HepG2 (cell line): ENCODE measurements around the gene GADD45A. TPM values are rescaled to one million over a fixed set of nuclear protein-coding genes. Genes with fewer than 3 reads are reported as not detected.

Source experiments
- HBP1 ChIP-seq: IDR thresholded peaks from 2 replicates; pipeline ENCODE4 v1.6.1; 2016; ENCODE audit warnings: low read depth, control low read depth
- HDAC2 ChIP-seq: sonication (generic); formaldehyde crosslinking; IDR thresholded peaks from 2 replicates; pipeline ENCODE4 v1.4.0; 2020; ENCODE audit warnings: missing genetic modification reagents
- IRF2 ChIP-seq: IDR thresholded peaks from 2 replicates; pipeline ENCODE4 v1.6.1; 2018; ENCODE audit warnings: missing genetic modification reagents, missing compliant biosample characterization
- PAX8 ChIP-seq: sonication (generic); formaldehyde crosslinking; IDR thresholded peaks from 2 replicates; pipeline ENCODE4 v1.8.0; 2022; ENCODE audit warnings: mild to moderate bottlenecking, missing genetic modification reagents, borderline replicate concordance
- RERE ChIP-seq: IDR thresholded peaks from 2 replicates; pipeline ENCODE4 v1.6.1; 2016; ENCODE audit warnings: low read depth, missing genetic modification reagents, missing compliant biosample characterization
- SYNCRIP ChIP-seq: fragments of 200-400 bp; formaldehyde crosslinking; IDR thresholded peaks from 2 replicates; pipeline ENCODE4 v1.6.1; 2018; ENCODE audit warnings: mild to moderate bottlenecking, low read depth, low read length; ENCODE audit not compliant: insufficient read depth
- TFDP1 ChIP-seq: IDR thresholded peaks from 2 replicates; pipeline ENCODE4 v1.6.1; 2016; ENCODE audit warnings: missing compliant biosample characterization, missing genetic modification reagents, borderline replicate concordance
- ZMYM3 ChIP-seq: sonication (generic); formaldehyde crosslinking; IDR thresholded peaks from 2 replicates; pipeline ENCODE4 v1.5.1; 2020; ENCODE audit warnings: mild to moderate bottlenecking, missing genetic modification reagents
- ZNF512B ChIP-seq: sonication (generic); formaldehyde crosslinking; IDR thresholded peaks from 2 replicates; pipeline ENCODE4 v1.5.1; 2020; ENCODE audit warnings: missing genetic modification reagents, mild to moderate bottlenecking, borderline replicate concordance
- polyA plus RNA-seq, 8 experiments: library from polyadenylated mRNA; depleted of rRNA in 3 of 8; stranded (reverse) in 7 of 8; unstranded in 1 of 8; fragments of >200 nt; fragmentation: Illumina TruSeq in 4 of 8; extraction: Trizol in 4 of 8; gene quantifications; 2 replicates each; pipeline versions ENCODE4 v1.2.1 to v1.2.3, GENCODE V29; 2011 to 2016; ENCODE audit warnings: low read depth in 4 of 8, missing spikeins in 1 of 8, mixed read lengths in 1 of 8; ENCODE audit not compliant: insufficient read depth in 1 of 8
- total RNA-seq, 5 experiments: library from RNA; depleted of rRNA; stranded (reverse); fragments of >200 nt; fragmentation: Illumina TruSeq; extraction: Trizol; gene quantifications; 2 replicates each; pipeline ENCODE4 v1.2.3, GENCODE V29; 2016; ENCODE audit warnings: low read depth in 1 of 5
- TF ChIP-seq, protein P1 (sequence below): sonication (generic); formaldehyde crosslinking; IDR thresholded peaks from 2 replicates; pipeline ENCODE4 v1.8.1; 2023; ENCODE audit warnings: mild to moderate bottlenecking, inconsistent platforms, moderate library complexity, missing genetic modification reagents, borderline replicate concordance
- TF ChIP-seq, protein P2 (sequence below): sonication (generic); formaldehyde crosslinking; IDR thresholded peaks from 2 replicates; pipeline ENCODE4 v1.5.0; 2020; ENCODE audit warnings: missing genetic modification reagents

The GADD45A gene
- total and polyA plus RNA-seq, 2 of the 13 experiments (the other 11 are each of a cell fraction or from before 2014, with no cell fraction given) = 33.2 to 46.2 TPM

GRCh38 chr1:67685067-67685557 lies at the start of gene GADD45A (continued):
- TF ChIP-seq ZMYM3 (CRISPR knock-in tag) (no peak), RERE (CRISPR knock-in tag) (0 out of 2 replicates have a peak, but pooled peaks have one; percentile 63), PAX8 (no peak), IRF2 (CRISPR knock-in tag) (peak; percentile 82), HBP1 (CRISPR knock-in tag) (peak; percentile 89; the same call in 1 of the 2 replicates), TFDP1 (CRISPR knock-in tag) (peak; percentile 63; the same call in 1 of the 2 replicates), SYNCRIP (no peak), ZNF512B (CRISPR knock-in tag) (no peak), HDAC2 (CRISPR knock-in tag) (peak; percentile 57; the same call in 1 of the 2 replicates)
- TF ChIP-seq, protein P1, sequence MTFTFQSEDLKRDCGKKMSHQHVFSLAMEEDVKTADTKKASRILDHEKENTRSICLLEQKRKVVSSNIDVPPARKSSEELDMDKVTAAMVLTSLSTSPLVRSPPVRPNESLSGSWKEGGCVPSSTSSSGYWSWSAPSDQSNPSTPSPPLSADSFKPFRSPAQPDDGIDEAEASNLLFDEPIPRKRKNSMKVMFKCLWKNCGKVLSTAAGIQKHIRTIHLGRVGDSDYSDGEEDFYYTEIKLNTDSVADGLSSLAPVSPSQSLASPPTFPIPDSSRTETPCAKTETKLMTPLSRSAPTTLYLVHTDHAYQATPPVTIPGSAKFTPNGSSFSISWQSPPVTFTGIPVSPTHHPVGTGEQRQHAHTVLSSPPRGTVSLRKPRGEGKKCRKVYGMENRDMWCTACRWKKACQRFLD = no peak
- TF ChIP-seq, protein P2, sequence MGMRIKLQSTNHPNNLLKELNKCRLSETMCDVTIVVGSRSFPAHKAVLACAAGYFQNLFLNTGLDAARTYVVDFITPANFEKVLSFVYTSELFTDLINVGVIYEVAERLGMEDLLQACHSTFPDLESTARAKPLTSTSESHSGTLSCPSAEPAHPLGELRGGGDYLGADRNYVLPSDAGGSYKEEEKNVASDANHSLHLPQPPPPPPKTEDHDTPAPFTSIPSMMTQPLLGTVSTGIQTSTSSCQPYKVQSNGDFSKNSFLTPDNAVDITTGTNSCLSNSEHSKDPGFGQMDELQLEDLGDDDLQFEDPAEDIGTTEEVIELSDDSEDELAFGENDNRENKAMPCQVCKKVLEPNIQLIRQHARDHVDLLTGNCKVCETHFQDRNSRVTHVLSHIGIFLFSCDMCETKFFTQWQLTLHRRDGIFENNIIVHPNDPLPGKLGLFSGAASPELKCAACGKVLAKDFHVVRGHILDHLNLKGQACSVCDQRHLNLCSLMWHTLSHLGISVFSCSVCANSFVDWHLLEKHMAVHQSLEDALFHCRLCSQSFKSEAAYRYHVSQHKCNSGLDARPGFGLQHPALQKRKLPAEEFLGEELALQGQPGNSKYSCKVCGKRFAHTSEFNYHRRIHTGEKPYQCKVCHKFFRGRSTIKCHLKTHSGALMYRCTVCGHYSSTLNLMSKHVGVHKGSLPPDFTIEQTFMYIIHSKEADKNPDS = no peak
